GM12878 (cell line): ENCODE measurements around the gene AGMAT. TPM values are rescaled to one million over a fixed set of nuclear protein-coding genes. Genes with fewer than 3 reads are reported as not detected.
A peak's percentile ranks its signal among the peaks of the same experiment; 100 is the strongest.

Experiments
- ATAC-seq: fragments of 200-7000 bp; cut with Tn5 transposase; 3 replicates; pipeline ENCODE4 v1.9.1; 2020; ENCODE audit warnings: mild to moderate bottlenecking, moderate library complexity
- BruUV-seq: library from RNA; stranded (reverse); fragments of 400-500 nt; replicated peaks from 2 replicates; lab custom pipeline; 2021; lab: Mats Ljungman, UMichigan
- CTCF ChIA-PET: fragments of 300-600 bp; sonication (Branson Sonifier 250); formaldehyde crosslinking; extraction: SDS; loops from one replicate; lab custom pipeline; 2021; ENCODE audit warnings: inconsistent platforms; lab: Yijun Ruan, JAX
- POLR2A ChIA-PET: fragments of 350-600 bp; formaldehyde crosslinking; extraction: SDS; loops from one replicate; lab custom pipeline; 2021; ENCODE audit warnings: inconsistent platforms; lab: Charles Lee
- RAD21 ChIA-PET: fragments of 300-600 bp; sonication (Branson Sonifier 250); formaldehyde crosslinking; loops from one replicate; lab custom pipeline; 2023; ENCODE audit warnings: antibody characterized with exemption; ENCODE audit not compliant: unreplicated experiment; lab: Charles Lee
- SMC1A ChIA-PET: fragments of 300-600 bp; sonication (Branson Sonifier 250); formaldehyde crosslinking; loops from one replicate; lab custom pipeline; 2023; ENCODE audit not compliant: unreplicated experiment, uncharacterized antibody; lab: Charles Lee
- DNase-seq: peaks from one replicate; pipeline ENCODE4 v3.0.0-alpha.2; 2011; ENCODE audit warnings: low read depth, low spot score
- FAIRE-seq: peaks from 3 replicates; lab custom pipeline; 2011; peaks lifted over from hg19 to GRCh38; lab: Jason Lieb, UNC
- H2AFZ ChIP-seq: 2 replicates; pipeline ENCODE4 v1.6.0; 2011; ENCODE audit warnings: low read depth, low read length, control low read depth; ENCODE audit not compliant: control insufficient read depth
- H3K27ac ChIP-seq: 2 replicates; pipeline ENCODE4 v1.5.1; 2011; ENCODE audit warnings: control low read depth; ENCODE audit not compliant: control insufficient read depth, insufficient read depth
- H3K27me3 ChIP-seq, 2 experiments: replicated peaks in 1 of 2; 2 replicates each; pipeline versions ENCODE4 v1.6.0 to v1.6.1; 2011; ENCODE audit warnings: low read length in 1 of 2; ENCODE audit not compliant: control insufficient read depth in 2 of 2, insufficient read depth in 2 of 2
- H3K36me3 ChIP-seq, 2 experiments: 2 replicates each; pipeline ENCODE4 v1.5.1; 2011; ENCODE audit warnings: low read length in 1 of 2; ENCODE audit not compliant: control insufficient read depth in 2 of 2, insufficient read depth in 2 of 2
- H3K4me1 ChIP-seq: 2 replicates; pipeline ENCODE4 v1.6.1; 2011; ENCODE audit warnings: mild to moderate bottlenecking, low read length, moderate library complexity, mixed read lengths; ENCODE audit not compliant: control insufficient read depth, insufficient read depth
- H3K4me2 ChIP-seq: 2 replicates; pipeline ENCODE4 v1.6.0; 2011; ENCODE audit warnings: control low read depth; ENCODE audit not compliant: control insufficient read depth, insufficient read depth
- H3K4me3 ChIP-seq: fragments of 200-600 bp; sonication (generic); 2 replicates; pipeline ENCODE4 v1.5.1; 2016
- H3K79me2 ChIP-seq: 2 replicates; pipeline ENCODE4 v1.6.0; 2011; ENCODE audit warnings: low read length; ENCODE audit not compliant: control insufficient read depth, insufficient read depth
- H3K9ac ChIP-seq: 2 replicates; pipeline ENCODE4 v1.8.0; 2011; ENCODE audit warnings: low read length, control low read depth, mixed read lengths; ENCODE audit not compliant: control insufficient read depth, insufficient read depth
- H3K9me3 ChIP-seq: replicated peaks from 3 replicates; pipeline ENCODE4 v1.5.1; 2011; ENCODE audit warnings: mild to moderate bottlenecking, low read length; ENCODE audit not compliant: control insufficient read depth, insufficient read depth
- H4K20me1 ChIP-seq: 2 replicates; pipeline ENCODE4 v1.6.0; 2011; ENCODE audit not compliant: control insufficient read depth, insufficient read depth
- EED ChIP-seq: sonication (generic); IDR thresholded peaks from 2 replicates; pipeline ENCODE4 v1.6.1; 2016; ENCODE audit warnings: antibody characterized with exemption, low read depth
- EP300 ChIP-seq, 2 experiments: fragments of 150-350 bp in 1 of 2; IDR thresholded peaks; 2 replicates each; pipeline ENCODE4 v1.6.1; 2011 to 2012; ENCODE audit warnings: low read depth in 2 of 2, low read length in 2 of 2, borderline replicate concordance in 1 of 2, improper control_type of control experiment in 1 of 2, inconsistent platforms in 1 of 2; ENCODE audit not compliant: control insufficient read depth in 1 of 2
- HDAC2 ChIP-seq: fragments of 200-600 bp; sonication (generic); IDR thresholded peaks from 2 replicates; pipeline ENCODE4 v1.6.1; 2017
- JUNB ChIP-seq: IDR thresholded peaks from 2 replicates; pipeline ENCODE4 v1.6.1; 2016; ENCODE audit warnings: antibody characterized with exemption, mild to moderate bottlenecking
- MEF2B ChIP-seq: fragments of 450-650 bp; IDR thresholded peaks from 2 replicates; pipeline ENCODE4 v1.6.1; 2018; ENCODE audit warnings: mild to moderate bottlenecking, moderate library complexity; ENCODE audit not compliant: partially characterized antibody, poor library complexity, severe bottlenecking
- NR2C2 ChIP-seq: IDR thresholded peaks from 2 replicates; pipeline ENCODE4 v1.6.1; 2011; ENCODE audit warnings: borderline replicate concordance, low read depth; ENCODE audit not compliant: control insufficient read depth, insufficient read length
- RAD51 ChIP-seq: fragments of 450-650 bp; IDR thresholded peaks from 2 replicates; pipeline ENCODE4 v1.6.1; 2016; ENCODE audit warnings: moderate library complexity, mild to moderate bottlenecking, inconsistent platforms
- WGBS: methylation state at CpG from one replicate; pipeline ENCODE4 v1.1.6; 2016; ENCODE audit warnings: low lambda C conversion rate; ENCODE audit not compliant: insufficient replicate concordance, insufficient coverage; ENCODE audit errors: missing lambda C conversion rate; 5-methylcytosine and 5-hydroxymethylcytosine counted together
- in situ Hi-C: fragments of 300-500 bp; cut with MboI; formaldehyde crosslinking; loops from 9 replicates; pipeline ENCODE4 v1.14.3; 2018; ENCODE audit warnings: mixed read lengths
- intact Hi-C: fragments of 100-400 bp; cut with micrococcal nuclease; formaldehyde crosslinking; loops from one replicate; pipeline ENCODE4 v1.14.2; 2022; ENCODE audit not compliant: unreplicated experiment
- polyA plus RNA-seq, 11 experiments: library from polyadenylated mRNA; depleted of rRNA in 4 of 11; unstranded in 6 of 11; stranded (reverse) in 5 of 11; fragments of >200 nt; fragmentation: Nextera tagmentation in 4 of 11; fragmentation: Illumina TruSeq in 1 of 11; extraction: Ambion mirVana in 4 of 11; extraction: Trizol in 1 of 11; gene quantifications; 1 replicate in 1 of 11; 2 replicates in 10 of 11; pipeline versions ENCODE4 v1.2.1 to v1.2.3, GENCODE V29; 2011 to 2016; ENCODE audit warnings: inconsistent platforms in 2 of 11, missing spikeins in 2 of 11, low read depth in 1 of 11
- total RNA-seq, 4 experiments: library from RNA; depleted of rRNA in 3 of 4; stranded (reverse); fragments of >200 nt in 3 of 4; fragmentation: Illumina TruSeq in 1 of 4; extraction: Trizol in 1 of 4; gene quantifications; 2 replicates each; pipeline versions ENCODE4 v1.2.1 to v1.2.3, GENCODE V29; 2013 to 2021
- TF ChIP-seq, protein P1 (sequence below): IDR thresholded peaks from 2 replicates; pipeline ENCODE4 v1.6.1; 2012; ENCODE audit warnings: low read length, inconsistent platforms
- TF ChIP-seq, protein P2 (sequence below): IDR thresholded peaks from 2 replicates; pipeline ENCODE4 v1.6.1; 2012; ENCODE audit warnings: low read depth, low read length, improper control_type of control experiment
- TF ChIP-seq, protein P3 (sequence below): fragments of 450-650 bp; IDR thresholded peaks from 2 replicates; pipeline ENCODE4 v1.6.1; 2018; ENCODE audit warnings: mild to moderate bottlenecking, low read depth, moderate library complexity; ENCODE audit not compliant: partially characterized antibody
- TF ChIP-seq, protein P4 (sequence below), 3 experiments: IDR thresholded peaks in 2 of 3; conservative IDR thresholded peaks in 1 of 3; 2 replicates each; pipeline ENCODE4 v1.5.1; 2011; ENCODE audit warnings: low read depth in 3 of 3, low read length in 3 of 3, mild to moderate bottlenecking in 3 of 3, control low read depth in 2 of 3, moderate library complexity in 2 of 3, inconsistent platforms in 1 of 3, mixed read lengths in 1 of 3; ENCODE audit not compliant: control insufficient read depth in 2 of 3, insufficient read depth in 1 of 3; ENCODE audit errors: extremely low read depth in 1 of 3
- TF ChIP-seq, protein P5 (sequence below): IDR thresholded peaks from 2 replicates; pipeline ENCODE4 v1.6.1; 2011; ENCODE audit warnings: borderline replicate concordance, low read depth, mild to moderate bottlenecking, moderate library complexity, low read length; ENCODE audit not compliant: insufficient read depth, poor library complexity, severe bottlenecking

The AGMAT gene
- total and polyA plus RNA-seq, 10 of the 15 experiments (the other 5 are each of a cell fraction or from before 2014, with no cell fraction given): 0.47 to 7.9 (median 4.7) TPM

DNA sequence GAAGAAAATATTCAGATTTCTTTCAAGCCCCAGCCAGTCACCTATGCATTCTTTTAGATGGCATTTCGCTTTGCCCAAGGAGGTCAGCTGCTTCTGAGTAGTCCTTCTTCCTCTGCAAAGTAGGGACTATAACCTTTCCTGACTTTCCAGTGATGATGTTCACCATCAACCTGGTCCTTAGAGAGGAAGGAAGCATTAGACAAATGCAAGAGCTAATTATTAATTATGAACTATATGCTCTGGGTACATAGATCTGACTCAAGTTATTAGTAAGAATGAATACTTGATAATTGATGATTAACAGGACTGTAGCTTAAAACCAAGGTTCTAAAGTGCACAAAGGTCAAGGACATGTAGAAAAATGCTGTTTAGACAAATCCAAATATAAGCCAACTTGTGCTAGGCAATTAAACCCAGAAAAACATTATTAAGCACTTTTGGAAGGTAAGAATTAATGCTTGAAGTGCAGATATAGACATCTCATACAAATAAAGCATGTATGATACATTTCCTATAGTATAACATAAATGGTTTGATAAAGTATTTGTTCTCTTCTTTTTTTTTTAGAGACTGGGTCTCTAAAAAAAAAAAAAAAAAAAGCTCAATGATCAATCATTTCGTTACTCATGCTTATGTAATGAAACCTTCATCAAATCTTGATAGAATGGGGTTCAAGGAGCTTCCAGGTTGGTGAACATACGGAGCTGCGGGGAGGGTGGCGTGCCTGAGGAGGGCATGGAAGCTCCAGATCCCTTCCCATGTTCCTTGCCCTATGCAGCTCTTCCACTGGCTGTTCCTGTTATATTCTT, 11.2 kb upstream of the AGMAT start:
- H3K79me2 ChIP-seq: no peaks in the 10 kb centered on the region
- H3K9me3 ChIP-seq: no peaks in the 10 kb centered on the region
- DNase-seq: no peak
- H3K27me3 ChIP-seq: no peaks in the 10 kb centered on the region
- no TSS peak for BruUV-seq
- H3K4me3 ChIP-seq: no peak overlapping the region
- in situ Hi-C loops (no loop called here), intact Hi-C loops (loop anchor here (2.0 kb wide), 1 partner anchor 145 kb away; no protein-coding TSS in a partner anchor)
- H2AFZ ChIP-seq: no peak overlapping the region
- H3K4me1 ChIP-seq: no peaks in the 10 kb centered on the region
- H4K20me1 ChIP-seq: no peaks in the 10 kb centered on the region
- peak; percentile 36; the same call in 2 of the 3 replicates for ATAC-seq
- 30% methylated on average over 5 of the region's 5 CpGs for WGBS
- H3K9ac ChIP-seq: no peak overlapping the region
- H3K4me2 ChIP-seq: no peak overlapping the region
- FAIRE-seq: no peak
- RAD21 ChIA-PET: interaction anchor here (0.6 to 1.2 kb wide), 6 partner anchors 17 to 145 kb away, joined by 3 to 8 read pairs (median 4); no protein-coding TSS in a partner anchor
- POLR2A ChIA-PET: interaction anchor here (0.6 to 0.9 kb wide), 3 partner anchors 19 to 692 kb away, joined by 3 to 8 read pairs (median 4); no protein-coding TSS in a partner anchor
- no peak overlapping the region for H3K27ac ChIP-seq
- CTCF ChIA-PET: interaction anchor here (0.7 to 1.6 kb wide), 4 partner anchors 9 to 144 kb away, joined by 3 to 5 read pairs (median 3); no protein-coding TSS in a partner anchor
- SMC1A ChIA-PET: interaction anchor here (0.6 to 1.3 kb wide), 4 partner anchors 23 to 64 kb away, joined by 3 to 5 read pairs (median 3); no protein-coding TSS in a partner anchor
- H3K36me3 ChIP-seq: no peaks in the 10 kb centered on the region
- no peak for TF ChIP-seq HDAC2
- TF ChIP-seq, protein P1, sequence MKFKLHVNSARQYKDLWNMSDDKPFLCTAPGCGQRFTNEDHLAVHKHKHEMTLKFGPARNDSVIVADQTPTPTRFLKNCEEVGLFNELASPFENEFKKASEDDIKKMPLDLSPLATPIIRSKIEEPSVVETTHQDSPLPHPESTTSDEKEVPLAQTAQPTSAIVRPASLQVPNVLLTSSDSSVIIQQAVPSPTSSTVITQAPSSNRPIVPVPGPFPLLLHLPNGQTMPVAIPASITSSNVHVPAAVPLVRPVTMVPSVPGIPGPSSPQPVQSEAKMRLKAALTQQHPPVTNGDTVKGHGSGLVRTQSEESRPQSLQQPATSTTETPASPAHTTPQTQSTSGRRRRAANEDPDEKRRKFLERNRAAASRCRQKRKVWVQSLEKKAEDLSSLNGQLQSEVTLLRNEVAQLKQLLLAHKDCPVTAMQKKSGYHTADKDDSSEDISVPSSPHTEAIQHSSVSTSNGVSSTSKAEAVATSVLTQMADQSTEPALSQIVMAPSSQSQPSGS: no peak
- no peak for TF ChIP-seq RAD51
- TF ChIP-seq, protein P2, sequence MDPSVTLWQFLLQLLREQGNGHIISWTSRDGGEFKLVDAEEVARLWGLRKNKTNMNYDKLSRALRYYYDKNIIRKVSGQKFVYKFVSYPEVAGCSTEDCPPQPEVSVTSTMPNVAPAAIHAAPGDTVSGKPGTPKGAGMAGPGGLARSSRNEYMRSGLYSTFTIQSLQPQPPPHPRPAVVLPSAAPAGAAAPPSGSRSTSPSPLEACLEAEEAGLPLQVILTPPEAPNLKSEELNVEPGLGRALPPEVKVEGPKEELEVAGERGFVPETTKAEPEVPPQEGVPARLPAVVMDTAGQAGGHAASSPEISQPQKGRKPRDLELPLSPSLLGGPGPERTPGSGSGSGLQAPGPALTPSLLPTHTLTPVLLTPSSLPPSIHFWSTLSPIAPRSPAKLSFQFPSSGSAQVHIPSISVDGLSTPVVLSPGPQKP: no peak
- no peak for TF ChIP-seq EP300 (IDR thresholded peaks at IDR 0.05; ENCODE audit: borderline replicate concordance in 1 of 2, control insufficient read depth in 1 of 2, low read depth in 2 of 2, low read length in 2 of 2)
- no peak for TF ChIP-seq MEF2B
- no peak for TF ChIP-seq JUNB
- no peak for TF ChIP-seq EED
- TF ChIP-seq, protein P3, sequence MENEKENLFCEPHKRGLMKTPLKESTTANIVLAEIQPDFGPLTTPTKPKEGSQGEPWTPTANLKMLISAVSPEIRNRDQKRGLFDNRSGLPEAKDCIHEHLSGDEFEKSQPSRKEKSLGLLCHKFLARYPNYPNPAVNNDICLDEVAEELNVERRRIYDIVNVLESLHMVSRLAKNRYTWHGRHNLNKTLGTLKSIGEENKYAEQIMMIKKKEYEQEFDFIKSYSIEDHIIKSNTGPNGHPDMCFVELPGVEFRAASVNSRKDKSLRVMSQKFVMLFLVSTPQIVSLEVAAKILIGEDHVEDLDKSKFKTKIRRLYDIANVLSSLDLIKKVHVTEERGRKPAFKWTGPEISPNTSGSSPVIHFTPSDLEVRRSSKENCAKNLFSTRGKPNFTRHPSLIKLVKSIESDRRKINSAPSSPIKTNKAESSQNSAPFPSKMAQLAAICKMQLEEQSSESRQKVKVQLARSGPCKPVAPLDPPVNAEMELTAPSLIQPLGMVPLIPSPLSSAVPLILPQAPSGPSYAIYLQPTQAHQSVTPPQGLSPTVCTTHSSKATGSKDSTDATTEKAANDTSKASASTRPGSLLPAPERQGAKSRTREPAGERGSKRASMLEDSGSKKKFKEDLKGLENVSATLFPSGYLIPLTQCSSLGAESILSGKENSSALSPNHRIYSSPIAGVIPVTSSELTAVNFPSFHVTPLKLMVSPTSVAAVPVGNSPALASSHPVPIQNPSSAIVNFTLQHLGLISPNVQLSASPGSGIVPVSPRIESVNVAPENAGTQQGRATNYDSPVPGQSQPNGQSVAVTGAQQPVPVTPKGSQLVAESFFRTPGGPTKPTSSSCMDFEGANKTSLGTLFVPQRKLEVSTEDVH: no peak
- TF ChIP-seq, protein P4, sequence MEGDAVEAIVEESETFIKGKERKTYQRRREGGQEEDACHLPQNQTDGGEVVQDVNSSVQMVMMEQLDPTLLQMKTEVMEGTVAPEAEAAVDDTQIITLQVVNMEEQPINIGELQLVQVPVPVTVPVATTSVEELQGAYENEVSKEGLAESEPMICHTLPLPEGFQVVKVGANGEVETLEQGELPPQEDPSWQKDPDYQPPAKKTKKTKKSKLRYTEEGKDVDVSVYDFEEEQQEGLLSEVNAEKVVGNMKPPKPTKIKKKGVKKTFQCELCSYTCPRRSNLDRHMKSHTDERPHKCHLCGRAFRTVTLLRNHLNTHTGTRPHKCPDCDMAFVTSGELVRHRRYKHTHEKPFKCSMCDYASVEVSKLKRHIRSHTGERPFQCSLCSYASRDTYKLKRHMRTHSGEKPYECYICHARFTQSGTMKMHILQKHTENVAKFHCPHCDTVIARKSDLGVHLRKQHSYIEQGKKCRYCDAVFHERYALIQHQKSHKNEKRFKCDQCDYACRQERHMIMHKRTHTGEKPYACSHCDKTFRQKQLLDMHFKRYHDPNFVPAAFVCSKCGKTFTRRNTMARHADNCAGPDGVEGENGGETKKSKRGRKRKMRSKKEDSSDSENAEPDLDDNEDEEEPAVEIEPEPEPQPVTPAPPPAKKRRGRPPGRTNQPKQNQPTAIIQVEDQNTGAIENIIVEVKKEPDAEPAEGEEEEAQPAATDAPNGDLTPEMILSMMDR (IDR thresholded peaks at IDR 0.05 in 2 of 3, conservative IDR thresholded peaks at IDR 0.05 in 1 of 3; ENCODE audit: control insufficient read depth in 2 of 3, extremely low read depth in 1 of 3, insufficient read depth in 1 of 3, low read depth in 3 of 3, low read length in 3 of 3): no peak
- TF ChIP-seq, protein P5, sequence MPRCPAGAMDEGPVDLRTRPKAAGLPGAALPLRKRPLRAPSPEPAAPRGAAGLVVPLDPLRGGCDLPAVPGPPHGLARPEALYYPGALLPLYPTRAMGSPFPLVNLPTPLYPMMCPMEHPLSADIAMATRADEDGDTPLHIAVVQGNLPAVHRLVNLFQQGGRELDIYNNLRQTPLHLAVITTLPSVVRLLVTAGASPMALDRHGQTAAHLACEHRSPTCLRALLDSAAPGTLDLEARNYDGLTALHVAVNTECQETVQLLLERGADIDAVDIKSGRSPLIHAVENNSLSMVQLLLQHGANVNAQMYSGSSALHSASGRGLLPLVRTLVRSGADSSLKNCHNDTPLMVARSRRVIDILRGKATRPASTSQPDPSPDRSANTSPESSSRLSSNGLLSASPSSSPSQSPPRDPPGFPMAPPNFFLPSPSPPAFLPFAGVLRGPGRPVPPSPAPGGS: no peak
- no peak for TF ChIP-seq NR2C2
